ENCODE results near the gene TRIM15. TPM values are rescaled to one million over a fixed set of nuclear protein-coding genes. Genes with fewer than 3 reads are reported as not detected.

The TRIM15 gene
- total and polyA plus RNA-seq, 2 experiments from 2014 or later = not detected

- no peaks in the 10 kb centered on the region for H3K9me2 ChIP-seq (ENCODE audit: insufficient read depth)
- no peaks in the 10 kb centered on the region for H4K20me1 ChIP-seq (ENCODE audit: insufficient read depth)
- no peaks in the 10 kb centered on the region; the same call in 1 of the 2 replicates for H3K27me3 ChIP-seq (replicated peaks; ENCODE audit: insufficient read depth)
- no peak overlapping the region for H3K4me3 ChIP-seq
- DNase-seq = no peak
- H3K9me3 ChIP-seq (ENCODE audit: low read depth) = no peaks in the 10 kb centered on the region
- in situ Hi-C loops (cut with MboI) = no loop called here
- peaks cover 28% of the 10 kb centered on the region for H3K4me1 ChIP-seq (ENCODE audit: insufficient read depth)
- no peak overlapping the region for H3K9ac ChIP-seq
- no peak overlapping the region for H3K4me2 ChIP-seq (ENCODE audit: unreplicated experiment)
- H3K27ac ChIP-seq = no peak overlapping the region
- H2AFZ ChIP-seq = no peak overlapping the region
- peaks cover 11% of the 10 kb centered on the region for H3F3A ChIP-seq (ENCODE audit: insufficient read depth)
- no peak for TF ChIP-seq EZH2 (IDR thresholded peaks at IDR 0.05; ENCODE audit: insufficient read depth, poor library complexity, severe bottlenecking)
- no peak for TF ChIP-seq EZH2phosphoT487 (IDR thresholded peaks at IDR 0.05; ENCODE audit: insufficient read depth, low read depth)
- H3K36me3 ChIP-seq (ENCODE audit: low read depth) = no peaks in the 10 kb centered on the region
- no peaks in the 10 kb centered on the region for H3K79me2 ChIP-seq (ENCODE audit: insufficient read depth)
- 75 to 81% methylated on average over 13 to 17 of the region's 17 CpGs for WGBS, 2 experiments (ENCODE audit: low coverage in 1 of 2, low lambda C conversion rate in 2 of 2, missing lambda C conversion rate in 2 of 2)
Measured at GRCh38 chr6:30160008-30160784, 3.1 kb upstream of the TRIM15 start.

DNA sequence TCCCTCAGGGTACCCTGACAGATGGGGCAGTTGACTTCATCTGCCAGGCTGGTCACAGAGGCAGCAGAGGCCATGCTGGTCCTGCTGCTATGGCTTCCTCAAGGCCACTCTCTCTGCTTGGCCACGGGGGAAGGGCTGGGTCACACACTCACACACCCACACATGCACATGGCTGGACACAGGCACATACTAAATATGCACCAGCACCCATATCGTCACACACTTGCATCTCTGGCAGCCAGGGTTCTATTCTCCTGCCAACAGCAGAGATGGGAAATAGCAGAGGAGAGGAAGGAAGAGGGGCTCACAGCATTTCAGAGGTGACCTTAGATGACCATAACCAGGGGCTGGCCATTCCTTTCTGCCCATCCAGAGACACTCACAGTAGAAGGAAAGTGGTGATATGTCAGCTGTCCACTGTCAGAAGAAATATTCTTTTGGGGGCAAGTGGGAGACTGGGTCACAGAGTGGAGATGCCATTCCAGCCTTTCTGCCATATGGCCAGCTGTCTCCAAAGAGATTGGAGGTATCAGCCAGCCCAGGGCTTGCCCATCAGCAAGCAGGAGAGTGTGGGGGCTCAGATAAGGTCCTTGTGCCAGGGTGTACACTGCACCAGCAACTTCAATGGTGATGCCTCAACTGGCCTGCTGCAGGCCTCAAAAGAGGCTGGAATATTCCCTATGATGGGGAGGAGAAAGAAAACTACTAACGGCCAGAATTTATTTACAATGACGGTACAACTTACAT is 2.4 kb upstream of the TRIM15 start, which contains the start of gene TRIM10:
TRIM10 (minus strand) TSS at position 427 of the 747 bp plus-strand sequence; CDS start at position 74, 353 bp downstream.
- no peak within 1 kb of the TSS for H3K4me2 ChIP-seq (ENCODE audit: unreplicated experiment)
- H3K27me3 ChIP-seq (replicated peaks; ENCODE audit: insufficient read depth) = no peaks in the 10 kb centered on the region; the same call in 1 of the 2 replicates
- DNase-seq = no peak
- no peak within 1 kb of the TSS for H3K9ac ChIP-seq
- H3K27ac ChIP-seq = no peak within 1 kb of the TSS
- peaks cover 3% of the 10 kb centered on the region for H3F3A ChIP-seq (ENCODE audit: insufficient read depth)
- no peak within 1 kb of the TSS for H3K4me3 ChIP-seq
- no peak within 1 kb of the TSS for H2AFZ ChIP-seq
- H3K9me3 ChIP-seq (ENCODE audit: low read depth) = no peaks in the 10 kb centered on the region
- no peaks in the 10 kb centered on the region for H4K20me1 ChIP-seq (ENCODE audit: insufficient read depth)
- TF ChIP-seq EZH2phosphoT487 (IDR thresholded peaks at IDR 0.05; ENCODE audit: insufficient read depth, low read depth) = no peak
- no peak for TF ChIP-seq EZH2 (IDR thresholded peaks at IDR 0.05; ENCODE audit: insufficient read depth, poor library complexity, severe bottlenecking)
- in situ Hi-C loops (cut with MboI) = no loop called here
- peaks cover 20% of the 10 kb centered on the region for H3K4me1 ChIP-seq (ENCODE audit: insufficient read depth)
- H3K36me3 ChIP-seq (ENCODE audit: low read depth) = no peaks in the 10 kb centered on the region
- H3K79me2 ChIP-seq (ENCODE audit: insufficient read depth) = no peaks in the 10 kb centered on the region
- 50 to 74% methylated on average over 4 of the region's 4 CpGs for WGBS, 2 experiments (ENCODE audit: low coverage in 1 of 2, low lambda C conversion rate in 2 of 2, missing lambda C conversion rate in 2 of 2)
- no peaks in the 10 kb centered on the region for H3K9me2 ChIP-seq (ENCODE audit: insufficient read depth)

- DNase-seq = no peak
- WGBS, 2 experiments (ENCODE audit: low coverage in 1 of 2, low lambda C conversion rate in 2 of 2, missing lambda C conversion rate in 2 of 2) = 62% methylated on average over 12 of the region's 12 CpGs
- Histone ChIP-seq H3K4me2 (ENCODE audit: unreplicated experiment) (no peak overlapping the region), H3K9me3 (ENCODE audit: low read depth) (no peaks in the 10 kb centered on the region), H4K20me1 (ENCODE audit: insufficient read depth) (no peaks in the 10 kb centered on the region), H3K4me3 (no peak overlapping the region), H3K9ac (no peak overlapping the region), H3K4me1 (ENCODE audit: insufficient read depth) (peaks cover 5% of the 10 kb centered on the region), H3K79me2 (ENCODE audit: insufficient read depth) (no peaks in the 10 kb centered on the region), H2AFZ (no peak overlapping the region), H3K36me3 (ENCODE audit: low read depth) (no peaks in the 10 kb centered on the region), H3K9me2 (ENCODE audit: insufficient read depth) (no peaks in the 10 kb centered on the region), H3F3A (ENCODE audit: insufficient read depth) (no peaks in the 10 kb centered on the region), H3K27ac (no peak overlapping the region), H3K27me3 (replicated peaks; ENCODE audit: insufficient read depth) (peaks cover 8% of the 10 kb centered on the region)
- in situ Hi-C loops (cut with MboI) = no loop called here
- TF ChIP-seq EZH2phosphoT487 (IDR thresholded peaks at IDR 0.05; ENCODE audit: insufficient read depth, low read depth) (no peak), EZH2 (IDR thresholded peaks at IDR 0.05; ENCODE audit: insufficient read depth, poor library complexity, severe bottlenecking) (no peak)
Measured at GRCh38 chr6:30162265-30163089, 869 bp upstream of the TRIM15 start.

Data from GM23248 (cell line).